A549 (cell line): ENCODE measurements around the gene CEP112. TPM values are rescaled to one million over a fixed set of nuclear protein-coding genes. Genes with fewer than 3 reads are reported as not detected.

Source experiments
- ATAC-seq, 2 experiments: fragments of 200-7000 bp in 1 of 2; fragments of >200 bp in 1 of 2; cut with Nextera tagmentation in 1 of 2; cut with Tn5 transposase in 1 of 2; 3 replicates each; pipeline versions ENCODE4 v1.8.0 to v1.9.1; 2018 to 2020; ENCODE audit warnings: mild to moderate bottlenecking in 1 of 2, moderate library complexity in 1 of 2
- CTCF ChIA-PET: fragments of 300-600 bp; sonication (Branson Sonifier 250); formaldehyde crosslinking; extraction: SDS; loops from one replicate; lab custom pipeline; 2021; ENCODE audit warnings: antibody characterized with exemption, inconsistent platforms; lab: Yijun Ruan, JAX
- POLR2A ChIA-PET: fragments of 350-600 bp; formaldehyde crosslinking; extraction: SDS; loops from one replicate; lab custom pipeline; 2021; ENCODE audit warnings: antibody characterized with exemption, inconsistent platforms; lab: Yijun Ruan, JAX
- DNase-seq, 2 experiments: peaks; one replicate each; pipeline versions ENCODE4 v3.0.0 to v3.0.0-alpha.2; 2011 to 2016; ENCODE audit warnings: low read depth in 1 of 2, low spot score in 1 of 2
- FAIRE-seq: peaks from 2 replicates; lab custom pipeline; 2011; peaks lifted over from hg19 to GRCh38; lab: Jason Lieb, UNC
- H3K27ac ChIP-seq, 2 experiments: fragments of >200 bp; sonication (Bioruptor Twin); formaldehyde crosslinking; 3 replicates each; pipeline ENCODE4 v1.5.1; 2016 to 2017
- H3K4me1 ChIP-seq: fragments of >200 bp; sonication (Bioruptor Twin); formaldehyde crosslinking; 3 replicates; pipeline ENCODE4 v1.6.1; 2016
- H3K4me2 ChIP-seq: fragments of >200 bp; sonication (Bioruptor Twin); formaldehyde crosslinking; 3 replicates; pipeline ENCODE4 v1.6.1; 2016
- H3K4me3 ChIP-seq: fragments of >200 bp; sonication (Bioruptor Twin); formaldehyde crosslinking; 3 replicates; pipeline ENCODE4 v1.5.1; 2016
- H3K9me3 ChIP-seq: fragments of >200 bp; sonication (Bioruptor Twin); formaldehyde crosslinking; 3 replicates; pipeline ENCODE4 v1.6.1; 2016
- CBX8 ChIP-seq: fragments of 200-600 bp; sonication (generic); IDR thresholded peaks from 2 replicates; pipeline ENCODE4 v1.6.1; 2016
- CHD2 ChIP-seq: fragments of 150-350 bp; IDR thresholded peaks from 2 replicates; pipeline ENCODE4 v1.6.1; 2014; ENCODE audit warnings: low read length; ENCODE audit not compliant: partially characterized antibody
- EHMT2 ChIP-seq: fragments of 200-600 bp; sonication (generic); IDR thresholded peaks from 2 replicates; pipeline ENCODE4 v1.6.1; 2016; ENCODE audit warnings: antibody characterized with exemption, low read depth, mild to moderate bottlenecking, moderate library complexity
- EP300 ChIP-seq, 2 experiments: fragments of >200 bp; sonication (Bioruptor Twin); formaldehyde crosslinking; IDR thresholded peaks; 2 replicates in 1 of 2; 3 replicates in 1 of 2; pipeline ENCODE4 v1.6.1; 2016 to 2017
- HDAC2 ChIP-seq: fragments of 200-600 bp; sonication (generic); IDR thresholded peaks from 2 replicates; pipeline ENCODE4 v1.6.1; 2016
- HOXA7 ChIP-seq: fragments of 250-450 bp; sonication (Bioruptor Pico); IDR thresholded peaks from 2 replicates; pipeline ENCODE4 v1.5.0; 2020; ENCODE audit warnings: mild to moderate bottlenecking, moderate library complexity
- JUNB ChIP-seq: fragments of >200 bp; sonication (Bioruptor Twin); formaldehyde crosslinking; IDR thresholded peaks from 2 replicates; pipeline ENCODE4 v1.6.1; 2016
- KDM1A ChIP-seq: fragments of 200-600 bp; sonication (generic); IDR thresholded peaks from 2 replicates; pipeline ENCODE4 v1.6.1; 2016; ENCODE audit warnings: low read depth, mild to moderate bottlenecking
- NR3C1 ChIP-seq: fragments of >200 bp; sonication (Bioruptor Twin); formaldehyde crosslinking; IDR thresholded peaks from 3 replicates; pipeline ENCODE4 v1.6.1; 2017
- RAD21 ChIP-seq, 2 experiments: fragments of >200 bp in 1 of 2; sonication (Bioruptor Twin) in 1 of 2; formaldehyde crosslinking in 1 of 2; IDR thresholded peaks in 1 of 2; conservative IDR thresholded peaks in 1 of 2; 2 replicates in 1 of 2; 3 replicates in 1 of 2; pipeline ENCODE4 v1.6.1; 2012 to 2018; ENCODE audit warnings: inconsistent platforms in 1 of 2
- RNF2 ChIP-seq: fragments of 200-600 bp; sonication (generic); IDR thresholded peaks from 2 replicates; pipeline ENCODE4 v1.6.1; 2016; ENCODE audit warnings: low read depth, mild to moderate bottlenecking, antibody characterized with exemption, moderate library complexity, borderline replicate concordance
- SMC3 ChIP-seq: fragments of >200 bp; sonication (Bioruptor Twin); formaldehyde crosslinking; IDR thresholded peaks from 3 replicates; pipeline ENCODE4 v1.6.1; 2018; ENCODE audit warnings: inconsistent platforms
- ZFP36 ChIP-seq: fragments of 450-650 bp; IDR thresholded peaks from 2 replicates; pipeline ENCODE4 v1.6.1; 2014; ENCODE audit warnings: borderline replicate concordance; ENCODE audit not compliant: partially characterized antibody
- WGBS: methylation state at CpG from one replicate; pipeline ENCODE4 v1.1.6; 2017; ENCODE audit errors: missing lambda C conversion rate; 5-methylcytosine and 5-hydroxymethylcytosine counted together
- polyA plus RNA-seq, 4 experiments: library from polyadenylated mRNA; depleted of rRNA in 3 of 4; stranded (reverse); fragments of >200 nt; fragmentation: RNase III in 1 of 4; extraction: RNeasy Plus Mini Kit Qiagen cat#74134 plus additional on column Dnase treatment in 1 of 4; gene quantifications; 2 replicates in 3 of 4; 3 replicates in 1 of 4; pipeline ENCODE4 v1.2.3, GENCODE V29; 2011 to 2017
- TF ChIP-seq, protein P1 (sequence below): fragments of >200 bp; sonication (Bioruptor Twin); formaldehyde crosslinking; IDR thresholded peaks from 3 replicates; pipeline ENCODE4 v1.5.1; 2016
- TF ChIP-seq, protein P2 (sequence below): fragments of 250-450 bp; sonication (Bioruptor Pico); IDR thresholded peaks from 2 replicates; pipeline ENCODE4 v1.5.0; 2021; ENCODE audit warnings: mild to moderate bottlenecking, moderate library complexity, borderline replicate concordance
- TF ChIP-seq, protein P3 (sequence below): fragments of 200-600 bp; sonication (generic); IDR thresholded peaks from 2 replicates; pipeline ENCODE4 v1.6.1; 2016; ENCODE audit warnings: antibody characterized with exemption, mild to moderate bottlenecking, moderate library complexity
- TF ChIP-seq, protein P4 (sequence below): IDR thresholded peaks from 2 replicates; pipeline ENCODE4 v1.6.1; 2012
- TF ChIP-seq, protein P5 (sequence below): fragments of 450-650 bp; IDR thresholded peaks from 2 replicates; pipeline ENCODE4 v1.6.1; 2014; ENCODE audit warnings: antibody characterized with exemption

The CEP112 gene
- polyA plus RNA-seq, 2 of the 4 experiments (the other 2 are of a cell fraction) = 9.6 to 15.2 TPM

DNA sequence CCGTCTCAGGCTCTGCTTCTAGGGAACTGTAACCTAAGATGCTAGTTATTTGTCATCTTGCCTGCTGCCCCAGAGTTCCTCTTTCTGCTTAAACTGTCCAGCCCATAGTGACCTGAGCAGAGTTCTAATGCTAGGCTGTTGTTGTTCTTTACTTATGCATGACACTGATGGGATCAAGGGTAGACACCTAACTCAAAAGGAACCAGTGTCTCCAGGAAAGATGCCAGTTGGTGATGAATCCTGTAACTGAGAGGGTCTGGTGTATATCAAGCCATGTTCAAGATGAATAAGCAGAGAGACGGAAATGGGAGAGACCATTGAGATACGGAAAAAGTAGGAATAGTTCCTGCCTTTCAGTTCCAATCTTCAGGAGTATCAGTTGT lies 23.6 kb upstream of the CEP112 start:
- WGBS = 92% methylated on average over 3 of the region's 3 CpGs
- FAIRE-seq = no peak
- ChIA-PET POLR2A (no interaction called here), CTCF (interaction anchor here (6.1 kb wide), 1 partner anchor 14 kb away, joined by 59 read pairs; no protein-coding TSS in a partner anchor)
- TF ChIP-seq EP300 (IDR thresholded peaks at IDR 0.05) = no peak
- TF ChIP-seq, protein P1, sequence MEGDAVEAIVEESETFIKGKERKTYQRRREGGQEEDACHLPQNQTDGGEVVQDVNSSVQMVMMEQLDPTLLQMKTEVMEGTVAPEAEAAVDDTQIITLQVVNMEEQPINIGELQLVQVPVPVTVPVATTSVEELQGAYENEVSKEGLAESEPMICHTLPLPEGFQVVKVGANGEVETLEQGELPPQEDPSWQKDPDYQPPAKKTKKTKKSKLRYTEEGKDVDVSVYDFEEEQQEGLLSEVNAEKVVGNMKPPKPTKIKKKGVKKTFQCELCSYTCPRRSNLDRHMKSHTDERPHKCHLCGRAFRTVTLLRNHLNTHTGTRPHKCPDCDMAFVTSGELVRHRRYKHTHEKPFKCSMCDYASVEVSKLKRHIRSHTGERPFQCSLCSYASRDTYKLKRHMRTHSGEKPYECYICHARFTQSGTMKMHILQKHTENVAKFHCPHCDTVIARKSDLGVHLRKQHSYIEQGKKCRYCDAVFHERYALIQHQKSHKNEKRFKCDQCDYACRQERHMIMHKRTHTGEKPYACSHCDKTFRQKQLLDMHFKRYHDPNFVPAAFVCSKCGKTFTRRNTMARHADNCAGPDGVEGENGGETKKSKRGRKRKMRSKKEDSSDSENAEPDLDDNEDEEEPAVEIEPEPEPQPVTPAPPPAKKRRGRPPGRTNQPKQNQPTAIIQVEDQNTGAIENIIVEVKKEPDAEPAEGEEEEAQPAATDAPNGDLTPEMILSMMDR = no peak
- TF ChIP-seq JUNB = no peak
- no peak for TF ChIP-seq CBX8
- TF ChIP-seq, protein P2, sequence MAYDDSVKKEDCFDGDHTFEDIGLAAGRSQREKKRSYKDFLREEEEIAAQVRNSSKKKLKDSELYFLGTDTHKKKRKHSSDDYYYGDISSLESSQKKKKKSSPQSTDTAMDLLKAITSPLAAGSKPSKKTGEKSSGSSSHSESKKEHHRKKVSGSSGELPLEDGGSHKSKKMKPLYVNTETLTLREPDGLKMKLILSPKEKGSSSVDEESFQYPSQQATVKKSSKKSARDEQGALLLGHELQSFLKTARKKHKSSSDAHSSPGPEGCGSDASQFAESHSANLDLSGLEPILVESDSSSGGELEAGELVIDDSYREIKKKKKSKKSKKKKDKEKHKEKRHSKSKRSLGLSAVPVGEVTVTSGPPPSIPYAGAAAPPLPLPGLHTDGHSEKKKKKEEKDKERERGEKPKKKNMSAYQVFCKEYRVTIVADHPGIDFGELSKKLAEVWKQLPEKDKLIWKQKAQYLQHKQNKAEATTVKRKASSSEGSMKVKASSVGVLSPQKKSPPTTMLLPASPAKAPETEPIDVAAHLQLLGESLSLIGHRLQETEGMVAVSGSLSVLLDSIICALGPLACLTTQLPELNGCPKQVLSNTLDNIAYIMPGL (CRISPR knock-in tag) = no peak
- TF ChIP-seq KDM1A = no peak
- TF ChIP-seq EHMT2 = no peak
- no peak for TF ChIP-seq SMC3
- TF ChIP-seq CHD2 = no peak
- no peak for TF ChIP-seq RNF2
- TF ChIP-seq HOXA7 (CRISPR knock-in tag) = no peak
- TF ChIP-seq, protein P3, sequence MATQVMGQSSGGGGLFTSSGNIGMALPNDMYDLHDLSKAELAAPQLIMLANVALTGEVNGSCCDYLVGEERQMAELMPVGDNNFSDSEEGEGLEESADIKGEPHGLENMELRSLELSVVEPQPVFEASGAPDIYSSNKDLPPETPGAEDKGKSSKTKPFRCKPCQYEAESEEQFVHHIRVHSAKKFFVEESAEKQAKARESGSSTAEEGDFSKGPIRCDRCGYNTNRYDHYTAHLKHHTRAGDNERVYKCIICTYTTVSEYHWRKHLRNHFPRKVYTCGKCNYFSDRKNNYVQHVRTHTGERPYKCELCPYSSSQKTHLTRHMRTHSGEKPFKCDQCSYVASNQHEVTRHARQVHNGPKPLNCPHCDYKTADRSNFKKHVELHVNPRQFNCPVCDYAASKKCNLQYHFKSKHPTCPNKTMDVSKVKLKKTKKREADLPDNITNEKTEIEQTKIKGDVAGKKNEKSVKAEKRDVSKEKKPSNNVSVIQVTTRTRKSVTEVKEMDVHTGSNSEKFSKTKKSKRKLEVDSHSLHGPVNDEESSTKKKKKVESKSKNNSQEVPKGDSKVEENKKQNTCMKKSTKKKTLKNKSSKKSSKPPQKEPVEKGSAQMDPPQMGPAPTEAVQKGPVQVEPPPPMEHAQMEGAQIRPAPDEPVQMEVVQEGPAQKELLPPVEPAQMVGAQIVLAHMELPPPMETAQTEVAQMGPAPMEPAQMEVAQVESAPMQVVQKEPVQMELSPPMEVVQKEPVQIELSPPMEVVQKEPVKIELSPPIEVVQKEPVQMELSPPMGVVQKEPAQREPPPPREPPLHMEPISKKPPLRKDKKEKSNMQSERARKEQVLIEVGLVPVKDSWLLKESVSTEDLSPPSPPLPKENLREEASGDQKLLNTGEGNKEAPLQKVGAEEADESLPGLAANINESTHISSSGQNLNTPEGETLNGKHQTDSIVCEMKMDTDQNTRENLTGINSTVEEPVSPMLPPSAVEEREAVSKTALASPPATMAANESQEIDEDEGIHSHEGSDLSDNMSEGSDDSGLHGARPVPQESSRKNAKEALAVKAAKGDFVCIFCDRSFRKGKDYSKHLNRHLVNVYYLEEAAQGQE = no peak
- TF ChIP-seq, protein P4, sequence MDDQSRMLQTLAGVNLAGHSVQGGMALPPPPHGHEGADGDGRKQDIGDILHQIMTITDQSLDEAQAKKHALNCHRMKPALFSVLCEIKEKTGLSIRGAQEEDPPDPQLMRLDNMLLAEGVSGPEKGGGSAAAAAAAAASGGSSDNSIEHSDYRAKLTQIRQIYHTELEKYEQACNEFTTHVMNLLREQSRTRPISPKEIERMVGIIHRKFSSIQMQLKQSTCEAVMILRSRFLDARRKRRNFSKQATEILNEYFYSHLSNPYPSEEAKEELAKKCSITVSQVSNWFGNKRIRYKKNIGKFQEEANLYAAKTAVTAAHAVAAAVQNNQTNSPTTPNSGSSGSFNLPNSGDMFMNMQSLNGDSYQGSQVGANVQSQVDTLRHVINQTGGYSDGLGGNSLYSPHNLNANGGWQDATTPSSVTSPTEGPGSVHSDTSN = no peak
- TF ChIP-seq HDAC2 = no peak
- TF ChIP-seq NR3C1 = no peak
- no peak for TF ChIP-seq RAD21 (conservative IDR thresholded peaks at IDR 0.05 in 1 of 2, IDR thresholded peaks at IDR 0.05 in 1 of 2)
- TF ChIP-seq, protein P5, sequence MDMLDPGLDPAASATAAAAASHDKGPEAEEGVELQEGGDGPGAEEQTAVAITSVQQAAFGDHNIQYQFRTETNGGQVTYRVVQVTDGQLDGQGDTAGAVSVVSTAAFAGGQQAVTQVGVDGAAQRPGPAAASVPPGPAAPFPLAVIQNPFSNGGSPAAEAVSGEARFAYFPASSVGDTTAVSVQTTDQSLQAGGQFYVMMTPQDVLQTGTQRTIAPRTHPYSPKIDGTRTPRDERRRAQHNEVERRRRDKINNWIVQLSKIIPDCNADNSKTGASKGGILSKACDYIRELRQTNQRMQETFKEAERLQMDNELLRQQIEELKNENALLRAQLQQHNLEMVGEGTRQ = no peak
- TF ChIP-seq ZFP36 = no peak
- Histone ChIP-seq H3K4me1 (no peaks in the 10 kb centered on the region), H3K27ac (no peak overlapping the region), H3K4me2 (no peak overlapping the region), H3K9me3 (no peaks in the 10 kb centered on the region), H3K4me3 (no peak overlapping the region)
- no peak for DNase-seq
- ATAC-seq = no peak
